ENCODE data around the gene MRPS15. TPM values are rescaled to one million over a fixed set of nuclear protein-coding genes. Genes with fewer than 3 reads are reported as not detected.
"Not testable (repeated sequence)": the region's sequence is repeated elsewhere in the genome, so short reads cannot be mapped to it uniquely, and the experiment has no call there.

Gene MRPS15
- 10 to 100 TPM; 23.3 to 77.7 (median 36.4) TPM for total RNA-seq

DNA sequence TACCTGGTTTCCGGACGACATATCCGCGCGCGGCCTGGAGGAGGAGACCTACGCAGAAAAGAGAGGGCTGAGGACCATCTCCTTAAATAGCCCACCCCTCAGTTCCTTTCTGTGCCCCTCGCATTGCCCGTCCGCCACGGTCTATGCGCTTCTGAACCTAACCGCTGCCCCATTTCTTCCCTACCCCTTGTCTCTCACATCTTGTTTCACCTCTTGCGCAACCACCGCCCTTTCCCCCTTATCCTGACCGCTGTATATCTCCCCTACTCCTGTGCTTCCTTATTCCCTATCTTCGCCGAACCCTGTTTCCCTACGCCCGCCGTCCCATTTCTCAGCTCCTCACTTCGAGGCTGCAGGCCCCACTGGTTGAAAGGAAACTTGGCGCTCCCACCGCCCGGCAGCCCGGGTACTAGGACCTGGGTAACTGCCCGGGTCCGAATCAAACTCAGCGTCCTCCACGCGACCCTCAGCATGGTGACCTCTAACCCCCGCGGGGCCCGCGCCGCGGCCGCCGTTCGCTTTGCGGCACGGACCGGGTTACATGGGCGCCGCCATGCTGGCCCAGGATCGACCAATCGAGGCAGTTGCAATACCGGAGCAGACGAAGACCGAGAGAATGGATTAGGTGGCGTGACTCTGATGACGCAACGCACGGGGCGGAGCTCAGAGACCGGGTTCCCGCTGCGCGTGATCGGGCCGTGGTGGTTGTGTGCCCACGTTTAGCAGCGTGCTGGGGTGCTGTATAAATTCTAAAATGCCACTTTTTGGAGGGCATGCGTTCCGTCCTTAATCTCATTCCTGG lies at the start of gene MRPS15:
TSS of gene MRPS15 (minus strand) at position 582 of the 802 bp plus-strand sequence. CDS start at position 473, 109 bp downstream.
- no peaks in the 10 kb centered on the region for H3K9me3 ChIP-seq
- H3K4me3 ChIP-seq = peak within 1 kb of the TSS; percentile 69 to 85 (median 81)
- peaks cover 0 to 33% (median 4%) of the 10 kb centered on the region in 3 donors for H3K36me3 ChIP-seq
- peaks cover 0 to 37% (median 9%) of the 10 kb centered on the region in 4 donors for H3K4me1 ChIP-seq
- peak; percentile 85 to 94 for TF ChIP-seq POLR2A (IDR thresholded peaks at IDR 0.05)
- peak; percentile 89 to 98 for TF ChIP-seq EP300 (IDR thresholded peaks at IDR 0.05)
- TF ChIP-seq, protein P1, sequence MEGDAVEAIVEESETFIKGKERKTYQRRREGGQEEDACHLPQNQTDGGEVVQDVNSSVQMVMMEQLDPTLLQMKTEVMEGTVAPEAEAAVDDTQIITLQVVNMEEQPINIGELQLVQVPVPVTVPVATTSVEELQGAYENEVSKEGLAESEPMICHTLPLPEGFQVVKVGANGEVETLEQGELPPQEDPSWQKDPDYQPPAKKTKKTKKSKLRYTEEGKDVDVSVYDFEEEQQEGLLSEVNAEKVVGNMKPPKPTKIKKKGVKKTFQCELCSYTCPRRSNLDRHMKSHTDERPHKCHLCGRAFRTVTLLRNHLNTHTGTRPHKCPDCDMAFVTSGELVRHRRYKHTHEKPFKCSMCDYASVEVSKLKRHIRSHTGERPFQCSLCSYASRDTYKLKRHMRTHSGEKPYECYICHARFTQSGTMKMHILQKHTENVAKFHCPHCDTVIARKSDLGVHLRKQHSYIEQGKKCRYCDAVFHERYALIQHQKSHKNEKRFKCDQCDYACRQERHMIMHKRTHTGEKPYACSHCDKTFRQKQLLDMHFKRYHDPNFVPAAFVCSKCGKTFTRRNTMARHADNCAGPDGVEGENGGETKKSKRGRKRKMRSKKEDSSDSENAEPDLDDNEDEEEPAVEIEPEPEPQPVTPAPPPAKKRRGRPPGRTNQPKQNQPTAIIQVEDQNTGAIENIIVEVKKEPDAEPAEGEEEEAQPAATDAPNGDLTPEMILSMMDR (IDR thresholded peaks at IDR 0.05) = peak in 1 of 5 experiments; percentile 32
- peak; percentile 94 to 98 for DNase-seq (ENCODE audit: low spot score in 2 of 2)
- 0 to 1% methylated on average over 43 to 65 of the region's 65 CpGs for WGBS, 2 donors
- no peaks in the 10 kb centered on the region for H3K27me3 ChIP-seq
- H3K27ac ChIP-seq = peak within 1 kb of the TSS; percentile 92 to 97 (median 96)

- H3K9me3 ChIP-seq = no peaks in the 10 kb centered on the region
- H3K27me3 ChIP-seq = no peaks in the 10 kb centered on the region
- DNase-seq (ENCODE audit: low spot score in 2 of 2) = no peak
- TF ChIP-seq EP300 (IDR thresholded peaks at IDR 0.05) (no peak), POLR2A (IDR thresholded peaks at IDR 0.05) (no peak)
- TF ChIP-seq, protein P1 (IDR thresholded peaks at IDR 0.05) = no peak
- no peaks in the 10 kb centered on the region for H3K4me1 ChIP-seq
- WGBS, 2 donors = 54 to 67% methylated on average over 1 of the region's 1 CpG
- H3K36me3 ChIP-seq = no peaks in the 10 kb centered on the region
- H3K4me3 ChIP-seq = no peak overlapping the region
- no peak overlapping the region for H3K27ac ChIP-seq
Measured at GRCh38 chr1:36512842-36513241, 48.7 kb upstream of the MRPS15 start.

DNA sequence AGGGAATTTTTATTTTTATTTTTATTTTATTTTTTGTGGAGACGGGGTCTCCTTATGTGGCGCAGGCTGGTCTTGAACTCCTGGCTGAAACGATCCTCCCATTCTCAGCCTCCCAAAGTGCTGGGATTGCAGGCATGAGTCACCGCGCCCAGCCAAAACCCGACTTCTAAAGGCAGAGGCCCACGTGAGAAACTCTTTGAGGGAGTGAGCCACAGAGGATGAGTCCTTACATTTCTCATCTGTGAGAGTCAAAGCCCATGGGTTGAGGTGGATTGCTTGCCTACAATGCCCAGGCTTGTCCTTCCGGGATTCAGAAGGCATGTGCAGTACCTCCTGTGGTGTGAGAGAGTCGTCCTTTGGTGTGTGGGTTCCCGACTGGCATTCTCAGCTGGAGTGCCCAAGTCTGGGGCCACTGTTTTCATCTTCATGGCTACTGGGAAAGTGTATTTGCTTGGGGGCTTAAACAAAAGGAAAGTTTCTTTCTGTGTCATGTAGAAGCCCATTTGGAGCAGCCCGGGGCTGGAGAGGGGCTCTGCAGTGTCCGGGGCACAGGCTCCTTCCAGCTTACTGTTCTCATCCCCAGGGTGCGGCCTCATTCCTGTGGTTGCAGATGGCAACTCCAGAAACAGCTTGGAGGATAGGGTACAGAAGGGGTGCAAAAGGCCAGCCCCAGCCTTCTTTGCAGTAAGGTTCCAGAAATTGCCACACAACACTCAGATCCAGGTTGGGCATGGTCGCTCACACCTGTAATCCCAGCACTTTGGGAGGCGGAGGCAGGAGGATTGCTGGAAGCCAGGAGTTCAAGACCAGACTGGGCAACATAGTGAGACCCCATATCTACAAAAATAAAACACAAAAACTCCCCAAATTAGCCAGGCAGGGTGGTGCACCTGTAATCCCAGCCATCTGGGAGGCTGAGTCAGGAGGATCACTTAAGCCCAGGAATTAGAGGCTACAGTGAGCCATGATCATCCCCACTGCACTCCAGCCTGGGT lies 47.9 kb upstream of the MRPS15 start:
- DNase-seq (ENCODE audit: low spot score in 2 of 2) = no peak
- Histone ChIP-seq H3K36me3 (no peaks in the 10 kb centered on the region), H3K4me1 (no peaks in the 10 kb centered on the region), H3K27ac (no peak overlapping the region), H3K9me3 (no peaks in the 10 kb centered on the region), H3K27me3 (no peaks in the 10 kb centered on the region), H3K4me3 (no peak overlapping the region)
- 71 to 76% methylated on average over 15 of the region's 15 CpGs for WGBS, 2 donors
- TF ChIP-seq EP300 (IDR thresholded peaks at IDR 0.05) (no peak), POLR2A (IDR thresholded peaks at IDR 0.05) (no peak)
- TF ChIP-seq, protein P1 (IDR thresholded peaks at IDR 0.05) = no peak

GRCh38 chr1:36511220-36511619 lies 47.0 kb upstream of the MRPS15 start:
- H3K27ac ChIP-seq; H3K4me3 ChIP-seq; H3K36me3 ChIP-seq; H3K4me1 ChIP-seq; H3K9me3 ChIP-seq; DNase-seq (ENCODE audit: low spot score in 2 of 2); H3K27me3 ChIP-seq: not testable (repeated sequence)
- 91 to 92% methylated on average over 2 of the region's 2 CpGs for WGBS, 2 donors

DNA sequence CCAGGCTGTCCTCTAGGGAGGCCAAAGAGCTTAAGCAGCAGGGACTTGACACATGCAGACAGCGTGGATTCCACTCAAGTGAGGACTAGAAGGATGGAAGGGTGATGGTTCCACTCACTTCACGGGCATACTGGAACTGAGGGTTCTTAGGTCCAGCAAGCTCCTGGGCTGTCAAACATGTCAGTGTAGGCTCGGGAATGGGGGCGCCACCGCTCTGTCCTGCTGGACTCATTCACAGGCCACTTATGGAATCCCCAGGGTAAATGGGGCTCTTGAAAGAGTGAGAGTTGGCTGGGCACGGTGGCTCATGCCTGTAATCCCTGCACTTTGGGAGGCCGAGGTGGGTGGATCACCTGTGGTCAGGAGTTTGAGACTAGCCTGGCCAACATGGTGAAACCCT lies 46.2 kb upstream of the MRPS15 start:
- no peaks in the 10 kb centered on the region for H3K27me3 ChIP-seq
- no peaks in the 10 kb centered on the region for H3K4me1 ChIP-seq
- no peaks in the 10 kb centered on the region for H3K9me3 ChIP-seq
- no peak for DNase-seq (ENCODE audit: low spot score in 2 of 2)
- WGBS, 2 donors = 80 to 93% methylated on average over 7 of the region's 7 CpGs
- H3K36me3 ChIP-seq = no peaks in the 10 kb centered on the region
- TF ChIP-seq, protein P1 (IDR thresholded peaks at IDR 0.05) = no peak
- TF ChIP-seq POLR2A (IDR thresholded peaks at IDR 0.05) (no peak), EP300 (IDR thresholded peaks at IDR 0.05) (no peak)
- no peak overlapping the region for H3K4me3 ChIP-seq
- H3K27ac ChIP-seq = no peak overlapping the region
